AG10803 (cell line): ENCODE data around the gene BPGM.

ENCODE experiments used
- DNase-seq: peaks from one replicate; pipeline ENCODE4 v3.0.0; 2010; ENCODE audit warnings: low read depth
- H3K4me3 ChIP-seq: 2 replicates; pipeline ENCODE4 v1.5.1; 2011; ENCODE audit warnings: mild to moderate bottlenecking, low read length, control low read depth
- CTCF ChIP-seq: conservative IDR thresholded peaks from 2 replicates; pipeline ENCODE4 v1.5.1; 2011; ENCODE audit warnings: mild to moderate bottlenecking, low read length, control low read depth, inconsistent platforms

BPGM gene

GRCh38 chr7:134707663-134708378, 61.2 kb downstream of the BPGM start:
- DNase-seq, result no peak
- no peak overlapping the region for H3K4me3 ChIP-seq
- no peak for TF ChIP-seq CTCF

GRCh38 chr7:134708692-134709091, 62.0 kb downstream of the BPGM start:
- DNase-seq, result no peak
- TF ChIP-seq CTCF, result no peak
- no peak overlapping the region for H3K4me3 ChIP-seq

- H3K4me3 ChIP-seq, result no peak overlapping the region
- DNase-seq, result peak; percentile 54
- TF ChIP-seq CTCF, result no peak
Observed at GRCh38 chr7:134709197-134709596, 62.5 kb downstream of the BPGM start.

GRCh38 chr7:134710511-134710853, 63.8 kb downstream of the BPGM start:
- no peak for DNase-seq
- H3K4me3 ChIP-seq, result no peak overlapping the region
- no peak for TF ChIP-seq CTCF

- H3K4me3 ChIP-seq, result no peak overlapping the region
- no peak for TF ChIP-seq CTCF
- no peak for DNase-seq
Observed at GRCh38 chr7:134710854-134711624, 64.4 kb downstream of the BPGM start.

- H3K4me3 ChIP-seq, result no peak overlapping the region
- no peak for TF ChIP-seq CTCF
- peak; percentile 72 for DNase-seq
Observed at GRCh38 chr7:134712196-134712595, 65.5 kb downstream of the BPGM start.
